NCI-H345 (cell line): ENCODE measurements around the gene RPL7L1.
"Not testable (repeated sequence)": the region's sequence is repeated elsewhere in the genome, so short reads cannot be mapped to it uniquely, and the experiment has no call there.

ENCODE experiments used
- DNase-seq: peaks from one replicate; lab custom pipeline; 2025; lab: John Stamatoyannopoulos, UW

RPL7L1 gene

DNA sequence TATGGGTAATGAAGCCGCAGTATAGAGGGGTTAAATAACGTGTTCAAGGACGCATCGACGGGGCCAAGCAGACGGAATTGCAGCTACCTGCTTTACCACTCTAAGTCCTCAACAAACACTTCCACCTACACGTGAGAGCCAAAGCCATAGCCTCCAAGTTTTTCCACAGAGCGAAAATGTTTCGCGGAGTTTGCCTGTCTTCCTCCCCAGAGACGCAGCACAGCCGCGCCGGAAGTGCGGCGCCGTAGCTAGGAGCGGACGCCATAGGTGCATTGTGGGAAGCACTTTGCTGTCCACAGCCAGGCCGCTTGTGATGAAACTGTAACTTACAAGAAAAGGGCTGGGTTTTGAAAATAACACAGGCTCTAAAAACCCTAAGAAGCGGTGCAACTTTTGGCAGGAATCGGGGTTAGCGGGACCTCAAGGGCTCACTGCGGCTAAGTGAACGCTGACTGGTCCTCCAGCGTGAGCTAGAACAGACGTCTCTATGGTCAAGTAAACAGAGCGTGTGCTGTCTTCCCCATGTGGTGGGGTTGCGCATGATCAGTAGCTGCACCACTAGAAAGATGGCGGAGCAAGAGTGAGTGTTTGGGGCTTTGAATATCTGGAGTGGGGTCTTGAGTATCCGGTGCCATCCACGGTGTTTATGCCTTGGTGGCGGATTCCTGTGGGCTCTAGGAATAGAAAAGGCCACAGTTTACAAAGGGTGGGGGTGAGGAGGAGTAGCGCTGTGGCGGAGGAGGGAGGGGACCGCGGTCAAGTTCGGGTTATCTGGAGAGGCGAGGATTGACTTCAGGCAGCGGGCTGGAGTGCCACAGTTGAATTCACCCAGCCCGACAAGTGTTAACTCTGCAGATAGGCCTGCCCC, at the start of gene RPL7L1:
Gene RPL7L1, plus strand, starts transcription at position 245 of the 868 bp plus-strand sequence. Its CDS starts 295 bp downstream, at position 540.
- peak; percentile 91 for DNase-seq

- DNase-seq, result no peak
Observed at GRCh38 chr6:42831237-42831636, 48.2 kb upstream of the RPL7L1 start.

DNA sequence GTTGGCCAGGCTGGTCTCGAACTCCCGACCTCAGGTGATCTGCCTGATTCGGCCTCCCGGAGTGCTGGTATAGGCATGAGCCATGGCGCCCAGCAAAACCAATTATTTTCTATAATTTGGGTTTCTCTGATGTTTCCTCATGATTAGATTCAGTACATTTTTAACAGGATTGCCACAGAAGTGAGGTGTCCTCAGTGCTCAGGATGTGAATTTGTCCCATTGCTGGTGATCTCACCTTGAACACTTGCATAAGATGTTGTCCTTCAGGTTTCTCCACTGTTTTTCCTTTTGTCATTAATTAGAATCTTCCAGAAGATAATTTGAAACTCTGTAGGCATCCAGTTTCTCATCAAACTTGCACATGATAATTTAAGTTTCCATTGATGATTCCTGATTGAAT, 45.4 kb upstream of the RPL7L1 start:
- DNase-seq, result no peak

DNA sequence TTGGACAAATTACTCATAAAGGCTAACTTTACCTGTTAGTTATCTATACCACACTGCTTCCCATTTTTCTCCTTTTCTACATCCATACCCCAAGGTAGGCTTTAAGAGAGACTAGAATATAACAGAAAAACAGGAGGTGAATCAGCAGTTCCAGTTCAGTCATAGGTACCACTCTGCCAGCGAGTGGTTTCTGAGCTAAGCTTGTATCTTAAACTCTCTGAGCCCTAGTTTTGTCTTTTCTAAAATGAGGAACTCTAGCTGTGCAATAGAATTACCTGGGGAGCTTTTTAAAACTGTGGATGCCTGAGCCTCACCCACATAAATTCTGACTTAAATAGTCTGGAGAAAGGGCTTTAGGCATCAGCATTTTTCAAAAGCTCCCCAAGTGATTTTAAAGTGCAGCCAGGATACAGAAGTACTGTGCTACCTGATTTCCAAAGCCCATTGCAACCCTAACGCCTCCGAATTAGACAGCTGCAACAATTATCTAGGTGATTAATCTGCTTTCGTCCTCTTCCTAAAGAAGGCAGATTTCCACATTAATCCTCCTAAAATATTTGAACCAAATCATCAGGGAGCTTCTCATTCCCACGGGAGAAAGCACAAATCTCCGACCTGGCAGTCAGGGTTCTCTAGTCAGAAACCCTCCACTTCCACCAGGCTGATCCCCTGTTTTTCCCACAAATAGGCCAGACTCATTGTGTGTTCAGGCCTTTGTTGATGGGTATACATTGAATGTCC, 37.4 kb upstream of the RPL7L1 start:
- no peak for DNase-seq

- DNase-seq, result peak; percentile 49
Observed at GRCh38 chr6:42845327-42845694, 34.1 kb upstream of the RPL7L1 start.

DNA sequence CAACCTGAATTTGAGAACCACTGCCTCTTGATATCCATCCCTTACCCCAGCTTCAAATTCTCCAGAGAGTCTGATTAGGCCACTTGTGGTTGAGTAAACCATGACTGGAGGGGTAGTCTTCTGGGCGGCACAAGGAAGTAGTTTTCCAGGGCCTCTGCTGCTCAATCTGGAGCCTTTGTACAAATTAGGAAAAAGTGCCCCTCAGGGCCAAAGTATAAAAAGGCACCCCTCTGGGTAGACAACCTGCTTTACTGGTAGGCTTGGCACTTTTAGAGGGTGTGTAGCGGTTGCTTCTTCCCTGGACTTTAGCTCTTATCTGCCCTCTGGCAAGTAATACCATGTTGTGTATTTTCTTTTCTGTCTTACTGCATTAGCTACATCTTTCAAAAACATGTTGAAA, 32.9 kb upstream of the RPL7L1 start:
- DNase-seq, result peak; percentile 6

DNA sequence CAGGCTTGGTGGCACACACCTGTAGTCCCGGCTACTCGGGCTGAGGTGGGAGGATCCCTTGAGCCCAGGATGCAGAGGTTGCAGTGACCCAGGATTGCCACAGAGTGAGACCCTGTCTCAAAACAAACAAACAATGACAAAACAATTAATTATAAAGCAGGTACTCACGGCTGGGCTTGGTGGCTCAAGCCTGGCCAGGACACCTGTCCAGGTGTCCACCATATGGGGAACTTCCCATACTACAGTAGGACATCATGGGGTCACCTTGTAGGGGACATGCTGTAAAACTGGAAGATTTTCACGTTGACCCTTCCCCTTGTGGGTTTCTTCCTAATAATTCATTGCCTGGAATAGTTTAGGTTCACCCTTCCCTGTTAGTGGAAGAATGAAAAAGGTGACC, 30.7 kb upstream of the RPL7L1 start:
- DNase-seq, result no peak

DNA sequence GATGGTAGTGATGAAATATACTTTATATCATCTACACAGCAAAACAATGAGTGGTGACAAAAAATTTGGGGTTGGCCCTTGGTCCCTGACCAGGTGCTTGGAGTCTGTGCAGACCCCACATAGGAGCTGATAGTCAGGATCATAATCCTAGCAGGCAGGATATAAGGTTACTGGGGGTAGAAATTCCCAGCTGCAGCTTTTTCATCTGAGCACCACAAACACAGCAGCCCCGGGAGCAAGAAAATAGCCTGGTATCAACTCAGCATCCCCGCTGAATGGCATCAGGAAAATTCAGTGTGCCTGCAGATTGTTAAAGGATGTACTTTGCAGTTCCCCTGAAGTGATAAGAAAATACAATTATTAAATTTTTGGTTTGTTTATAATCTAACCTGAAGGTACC, 27.8 kb upstream of the RPL7L1 start:
- DNase-seq, result no peak

DNA sequence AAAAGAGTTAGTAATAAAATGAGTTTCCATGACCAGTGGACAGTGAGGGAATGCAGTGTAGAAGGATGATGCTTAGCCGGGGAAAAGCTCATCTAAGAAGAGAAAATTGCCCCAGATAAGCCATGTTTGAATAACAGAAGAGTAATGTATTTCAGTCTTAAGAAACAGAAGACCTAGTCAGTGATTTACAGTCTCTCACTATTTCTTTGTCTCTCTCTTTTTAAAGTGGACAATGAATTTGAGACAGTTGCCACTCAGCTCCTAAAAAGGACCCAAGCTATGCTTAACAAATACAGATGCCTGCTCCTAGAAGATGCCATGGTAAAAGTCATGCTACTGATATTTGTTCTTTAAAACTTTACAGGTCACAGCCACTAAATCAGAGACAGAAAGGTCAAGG, 19.4 kb upstream of the RPL7L1 start:
- DNase-seq, result no peak

DNA sequence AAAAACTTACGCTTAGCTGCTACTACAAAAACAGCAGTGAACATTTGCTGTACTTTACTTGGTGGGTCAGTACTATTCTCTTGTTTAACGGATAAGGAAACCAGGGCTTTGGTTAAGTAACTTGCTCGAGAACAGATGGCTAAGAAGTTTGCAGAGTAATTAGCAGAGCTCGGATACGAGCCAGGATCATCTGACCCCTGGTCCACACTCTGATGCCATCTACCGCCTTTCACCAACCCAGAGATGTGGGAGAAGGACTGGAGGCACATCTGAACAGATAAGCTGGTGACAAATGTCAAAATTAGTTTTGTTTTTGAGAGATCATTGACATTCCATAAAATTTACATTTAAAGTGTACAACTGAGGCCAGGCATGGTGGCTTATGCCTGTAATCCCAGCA, 18.9 kb upstream of the RPL7L1 start:
- no peak for DNase-seq

- no peak for DNase-seq
Observed at GRCh38 chr6:42864602-42865001, 14.8 kb upstream of the RPL7L1 start.

DNA sequence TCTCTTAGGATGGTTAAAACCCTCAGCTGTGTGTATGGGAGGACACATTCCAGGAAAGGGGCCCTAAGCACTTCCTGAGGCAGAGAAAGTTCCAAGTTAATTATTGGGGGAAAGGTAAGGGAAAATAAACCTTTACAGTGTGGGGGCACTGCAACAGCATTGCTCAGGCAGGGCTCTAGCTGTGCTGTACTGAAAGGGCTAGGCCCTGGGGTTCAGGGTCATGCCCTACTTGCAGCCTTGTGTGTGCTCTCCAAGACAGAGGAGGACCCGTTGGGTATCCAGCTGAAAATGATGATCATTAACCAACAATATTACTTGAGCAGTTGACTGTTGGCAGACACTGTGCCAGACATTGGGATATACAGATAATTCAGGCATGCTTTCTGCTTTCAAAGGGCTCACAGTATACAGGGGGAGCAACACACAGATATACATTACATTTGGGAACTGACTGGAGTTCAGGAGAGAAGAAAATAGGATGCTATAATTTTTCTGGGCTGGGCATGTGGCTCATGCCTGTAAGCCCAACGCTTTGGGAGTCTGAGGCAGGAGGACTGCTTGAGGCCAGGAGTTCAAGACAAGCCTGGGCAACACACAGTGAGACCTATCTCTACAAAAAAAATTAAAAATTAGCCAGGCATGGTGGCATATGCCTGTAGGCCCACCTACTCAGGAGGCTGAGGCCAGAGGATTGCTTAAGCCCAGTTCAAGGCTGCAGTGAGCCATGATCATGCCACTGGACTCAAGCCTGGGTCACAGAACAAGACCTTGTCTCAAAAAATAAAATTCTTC, 9.1 kb upstream of the RPL7L1 start:
- DNase-seq, result no peak

- no peak for DNase-seq
Observed at GRCh38 chr6:42871711-42872110, 7.7 kb upstream of the RPL7L1 start.

DNA sequence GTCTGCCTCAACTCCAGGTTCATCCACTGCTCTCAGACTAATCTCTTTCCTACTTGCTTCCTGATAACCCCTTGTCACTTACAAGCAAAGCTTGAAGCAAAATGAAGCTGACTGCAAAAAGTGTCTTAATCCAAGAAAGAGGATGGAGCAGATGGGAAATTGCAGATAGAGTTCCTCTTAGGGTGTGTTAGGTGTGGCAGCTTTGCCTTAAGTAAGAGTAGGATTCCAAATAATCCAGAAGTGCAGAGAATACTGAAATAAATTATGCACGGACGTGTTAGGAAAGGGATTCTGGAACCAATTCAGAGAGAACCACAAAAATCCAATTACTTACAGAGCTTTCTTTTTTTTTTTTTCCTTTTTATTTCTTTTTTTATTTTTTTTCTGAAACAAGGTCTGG, 6.1 kb upstream of the RPL7L1 start:
- no peak for DNase-seq

DNA sequence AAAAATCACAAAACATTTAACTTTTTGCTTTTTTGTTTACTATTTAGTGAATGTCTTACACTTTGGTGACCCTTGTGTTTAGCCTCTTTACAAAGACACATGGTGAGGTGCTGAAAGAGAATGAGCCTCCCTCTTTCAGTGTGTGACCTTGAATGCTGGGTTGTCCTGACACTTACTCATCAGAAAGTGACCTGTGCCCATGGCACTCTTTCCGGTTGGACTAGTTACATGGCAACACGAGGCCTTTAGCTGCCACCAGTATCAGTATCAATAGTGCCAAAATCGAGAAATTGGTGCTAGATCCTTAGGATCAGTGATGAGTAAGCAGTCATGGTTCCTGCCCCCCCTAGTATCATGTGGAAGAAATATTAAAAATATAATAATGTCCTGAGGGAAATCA, 1.7 kb upstream of the RPL7L1 start:
- no peak for DNase-seq

DNA sequence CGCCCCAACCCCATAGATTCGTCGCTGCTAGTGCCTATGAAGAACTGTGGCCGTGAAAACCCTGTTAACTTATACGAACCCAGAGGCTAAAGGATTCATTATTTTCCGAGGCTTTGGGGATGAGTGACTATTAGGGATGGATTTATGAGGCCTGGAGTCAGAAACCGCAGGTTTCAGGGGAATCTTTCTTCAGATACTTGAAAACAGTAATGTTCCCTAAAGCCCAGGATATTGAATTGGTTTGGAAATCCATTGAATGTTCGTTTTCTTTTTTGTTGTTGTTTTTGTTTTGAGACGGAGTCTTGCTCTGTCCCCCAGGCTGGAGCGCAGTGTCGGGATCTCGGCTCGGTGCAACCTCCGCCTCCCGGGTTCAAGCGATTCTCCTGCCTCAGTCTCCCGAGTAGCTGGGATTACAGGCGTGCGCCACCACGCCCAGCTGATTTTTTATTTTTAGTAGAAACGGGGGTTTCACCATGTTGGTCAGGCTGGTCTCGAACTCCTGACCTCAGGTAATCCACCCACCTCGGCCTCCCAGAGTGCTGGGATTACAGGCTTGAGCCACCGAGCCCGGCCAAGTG, 913 bp downstream of the RPL7L1 start:
- not testable (repeated sequence) for DNase-seq

GRCh38 chr6:42880871-42881270, 1.5 kb downstream of the RPL7L1 start:
- not testable (repeated sequence) for DNase-seq

DNA sequence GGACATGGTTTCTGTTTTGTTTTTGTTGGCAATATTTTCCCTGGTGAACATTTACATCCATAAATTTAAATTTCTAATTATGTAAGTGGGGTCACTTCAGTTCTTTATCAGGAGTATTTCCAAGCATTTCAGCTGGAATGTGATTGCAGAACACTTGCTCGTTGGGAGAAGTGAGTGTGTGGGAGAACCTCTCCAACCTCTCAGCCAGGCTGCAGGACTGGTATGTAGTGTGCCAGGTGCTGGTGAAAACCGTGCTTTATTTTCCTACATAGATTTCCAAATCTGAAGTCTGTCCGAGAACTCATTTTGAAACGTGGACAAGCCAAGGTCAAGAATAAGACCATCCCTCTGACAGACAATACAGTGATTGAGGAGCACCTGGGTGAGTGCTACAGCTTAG, 6.3 kb downstream of the RPL7L1 start:
- DNase-seq, result no peak

DNA sequence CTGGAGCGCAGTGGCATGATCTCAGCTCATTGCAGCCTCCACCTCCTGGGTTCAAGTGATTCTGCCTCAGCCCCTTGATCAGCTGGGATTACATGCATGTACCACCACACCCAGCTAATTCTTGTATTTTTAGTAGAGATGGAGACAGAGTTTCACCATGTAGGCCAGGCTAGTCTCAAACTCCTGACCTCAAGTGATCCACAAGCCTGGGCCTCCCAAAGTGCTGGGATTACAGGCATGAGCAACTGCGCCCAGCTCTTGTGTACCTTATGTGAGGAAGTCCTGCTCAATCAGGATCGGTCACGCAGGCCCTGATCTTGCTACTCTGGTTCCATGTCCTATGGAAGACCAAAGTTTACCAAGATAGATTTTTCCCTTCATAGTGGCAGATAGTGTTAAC, 8.8 kb downstream of the RPL7L1 start:
- not testable (repeated sequence) for DNase-seq

GRCh38 chr6:42889815-42890214, 10.4 kb downstream of the RPL7L1 start:
- DNase-seq, result no peak

- DNase-seq, result peak; percentile 92
Observed at GRCh38 chr6:42890311-42891198, 11.1 kb downstream of the RPL7L1 start.
